ENCODE data around the gene FAM200C. TPM values are rescaled to one million over a fixed set of nuclear protein-coding genes. Genes with fewer than 3 reads are reported as not detected.

Gene FAM200C
- total and polyA plus RNA-seq, 2 donors (not counting 1 experiment from before 2014, with no cell fraction given) = 0.28 to 1.3 TPM

- Histone ChIP-seq H2AFZ (ENCODE audit: insufficient read depth, low read depth, low read length, poor library complexity, severe bottlenecking) (peak within 1 kb of the TSS; percentile 65), H3K36me3 (replicated peaks in 1 of 2; ENCODE audit: control extremely low read depth in 1 of 2, control insufficient read depth in 1 of 2, extremely low read depth in 1 of 2, insufficient read depth in 2 of 2, low read length in 1 of 2) (peaks cover 0 to 19% of the 10 kb centered on the region in 2 experiments), H4K20me1 (ENCODE audit: control insufficient read depth, insufficient read depth, low read length, poor library complexity, severe bottlenecking) (no peaks in the 10 kb centered on the region), H3K4me2 (replicated peaks; ENCODE audit: low read depth, low read length, poor library complexity, severe bottlenecking) (peak within 1 kb of the TSS; percentile 80), H3K27me3 (replicated peaks in 1 of 4; ENCODE audit: control extremely low read depth in 1 of 4, control insufficient read depth in 3 of 4, insufficient read depth in 4 of 4, low read length in 3 of 4) (no peaks in the 10 kb centered on the region), H3K9me3 (ENCODE audit: control extremely low read depth in 1 of 3, control insufficient read depth in 2 of 3, insufficient read depth in 1 of 3, low read length in 2 of 3) (no peaks in the 10 kb centered on the region), H3K79me2 (ENCODE audit: control insufficient read depth, insufficient read depth, low read length) (peaks cover 40% of the 10 kb centered on the region), H3K4me1 (ENCODE audit: control insufficient read depth in 2 of 2, insufficient read depth in 2 of 2, low read length in 2 of 2) (peaks cover 32 to 41% of the 10 kb centered on the region in 2 donors), H3K4me3 (ENCODE audit: control extremely low read depth in 1 of 5, extremely low read depth in 1 of 5, insufficient read depth in 1 of 5, low read depth in 2 of 5, low read length in 4 of 5) (peak within 1 kb of the TSS; percentile 72 to 99 (median 95)), H3K27ac (ENCODE audit: low read length in 2 of 2) (peak within 1 kb of the TSS; percentile 95), H3K9ac (ENCODE audit: low read length) (peak within 1 kb of the TSS; percentile 95)
- ChIA-PET CTCF (interaction anchor here (0.7 to 3.5 kb wide), 5 partner anchors 10 to 412 kb away, joined by 3 to 57 read pairs (median 6); no protein-coding TSS in a partner anchor), POLR2A (interaction anchor here (0.6 to 1.5 kb wide), 4 partner anchors 15 to 146 kb away, joined by 3 to 7 read pairs (median 4); no protein-coding TSS in a partner anchor)
- DNase-seq (peak; percentile 97), ATAC-seq (ENCODE audit: low read depth) (peak; percentile 73)
- peak within 1 kb of the TSS; percentile 92 for H3K4me3 Mint-ChIP-seq
- no peak for TF ChIP-seq EZH2 (IDR thresholded peaks at IDR 0.05; ENCODE audit: borderline replicate concordance, insufficient read depth, low read depth, low read length, poor library complexity, severe bottlenecking)
- TF ChIP-seq CTCF (IDR thresholded peaks at IDR 0.05) = no peak
- no peaks in the 10 kb centered on the region for H3K27me3 Mint-ChIP-seq
- intact Hi-C loops (cut with micrococcal nuclease) = loop anchor here (1.0 to 10.0 kb wide), 6 partner anchors 13 to 1212 kb away; partner anchors contain the start of genes PWWP2A, RNF145 and TTC1
- WGBS (ENCODE audit: insufficient coverage) = under 1% methylated on average over 44 of the region's 48 CpGs
- H3K4me1 Mint-ChIP-seq = peaks cover 64% of the 10 kb centered on the region
- no peaks in the 10 kb centered on the region for H3K9me3 Mint-ChIP-seq (ENCODE audit: insufficient read depth)
- peak within 1 kb of the TSS; percentile 91 for H3K27ac Mint-ChIP-seq
These were observed 19.0 kb upstream of the FAM200C start, which contains the start of gene SLU7 for GRCh38 chr5:160418561-160419457. SLU7 (minus strand) TSS chr5:160419081; CDS start chr5:160415294, 3,787 bp downstream.

Data from B cell (primary cell).